ENCODE measurements around the gene RALGPS2. TPM values are rescaled to one million over a fixed set of nuclear protein-coding genes. Genes with fewer than 3 reads are reported as not detected.

The RALGPS2 gene
- total and polyA plus RNA-seq, 2 donors from 2014 or later = 3.6 to 32.8 TPM

DNA sequence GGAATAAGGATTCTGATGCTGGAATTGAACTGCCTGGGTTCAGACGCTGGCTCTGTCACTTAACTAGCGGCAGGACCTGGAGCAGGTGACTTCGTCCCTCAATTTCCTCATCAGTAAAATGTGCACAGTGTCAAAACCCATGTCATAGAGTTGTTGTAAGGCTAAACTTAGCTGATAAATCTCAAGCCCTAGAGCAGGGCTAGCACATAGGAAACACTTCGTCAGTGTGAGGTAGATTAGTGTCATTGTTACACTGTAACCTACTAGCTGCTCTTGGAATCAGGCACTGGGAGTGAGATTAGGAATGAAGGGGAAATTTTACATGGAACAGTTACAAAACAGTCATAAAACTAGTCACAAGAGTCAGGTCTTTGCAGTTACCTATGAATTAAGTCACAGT lies 202.0 kb downstream of the RALGPS2 start:
- H3K27ac ChIP-seq (ENCODE audit: low read depth in 2 of 2, low read length in 2 of 2) = no peak overlapping the region
- peaks cover 0 to 7% (median 0%) of the 10 kb centered on the region in 3 donors for H3K9me3 ChIP-seq (ENCODE audit: control insufficient read depth in 2 of 3, insufficient read depth in 1 of 3, low read length in 3 of 3)
- no peaks in the 10 kb centered on the region for H3K36me3 ChIP-seq (ENCODE audit: control insufficient read depth in 2 of 3, insufficient read depth in 3 of 3, low read length in 3 of 3)
- intact Hi-C loops (cut with DNase I) = no loop called here
- no peak overlapping the region for H3K9ac ChIP-seq (ENCODE audit: low read length in 3 of 3)
- no peak overlapping the region for H3K4me3 ChIP-seq (ENCODE audit: low read length in 3 of 3)
- DNase-seq (no peak), FAIRE-seq (no peak)
- H3K4me1 ChIP-seq (ENCODE audit: control insufficient read depth in 2 of 3, insufficient read depth in 2 of 3, low read depth in 1 of 3, low read length in 3 of 3) = no peaks in the 10 kb centered on the region
- no peaks in the 10 kb centered on the region for H3K27me3 ChIP-seq (ENCODE audit: control insufficient read depth, insufficient read depth, low read length)
- TF ChIP-seq, protein P1, sequence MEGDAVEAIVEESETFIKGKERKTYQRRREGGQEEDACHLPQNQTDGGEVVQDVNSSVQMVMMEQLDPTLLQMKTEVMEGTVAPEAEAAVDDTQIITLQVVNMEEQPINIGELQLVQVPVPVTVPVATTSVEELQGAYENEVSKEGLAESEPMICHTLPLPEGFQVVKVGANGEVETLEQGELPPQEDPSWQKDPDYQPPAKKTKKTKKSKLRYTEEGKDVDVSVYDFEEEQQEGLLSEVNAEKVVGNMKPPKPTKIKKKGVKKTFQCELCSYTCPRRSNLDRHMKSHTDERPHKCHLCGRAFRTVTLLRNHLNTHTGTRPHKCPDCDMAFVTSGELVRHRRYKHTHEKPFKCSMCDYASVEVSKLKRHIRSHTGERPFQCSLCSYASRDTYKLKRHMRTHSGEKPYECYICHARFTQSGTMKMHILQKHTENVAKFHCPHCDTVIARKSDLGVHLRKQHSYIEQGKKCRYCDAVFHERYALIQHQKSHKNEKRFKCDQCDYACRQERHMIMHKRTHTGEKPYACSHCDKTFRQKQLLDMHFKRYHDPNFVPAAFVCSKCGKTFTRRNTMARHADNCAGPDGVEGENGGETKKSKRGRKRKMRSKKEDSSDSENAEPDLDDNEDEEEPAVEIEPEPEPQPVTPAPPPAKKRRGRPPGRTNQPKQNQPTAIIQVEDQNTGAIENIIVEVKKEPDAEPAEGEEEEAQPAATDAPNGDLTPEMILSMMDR (IDR thresholded peaks at IDR 0.05; ENCODE audit: borderline replicate concordance, extremely low read depth, insufficient read depth) = no peak

DNA sequence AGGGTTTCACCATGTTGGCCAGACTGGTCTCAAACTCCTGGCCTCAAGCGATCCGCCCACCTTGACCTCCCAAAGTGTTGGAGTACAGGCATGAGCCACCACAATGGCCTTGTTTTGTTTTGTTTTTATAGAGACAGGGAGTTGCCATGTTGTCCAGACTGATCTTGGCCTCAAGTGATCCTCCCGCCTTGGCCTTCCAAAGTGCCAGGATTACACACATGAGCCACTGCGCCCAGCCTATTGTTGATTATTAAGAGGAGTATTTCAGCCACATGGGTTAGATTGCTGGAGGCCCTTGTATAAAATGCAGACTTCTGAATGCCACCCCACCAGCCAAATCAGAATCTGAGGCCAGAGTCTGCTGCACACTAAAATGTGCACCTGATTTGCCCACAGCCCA lies 203.0 kb downstream of the RALGPS2 start:
- no peak overlapping the region for H3K4me3 ChIP-seq (ENCODE audit: low read length in 3 of 3)
- no peaks in the 10 kb centered on the region for H3K36me3 ChIP-seq (ENCODE audit: control insufficient read depth in 2 of 3, insufficient read depth in 3 of 3, low read length in 3 of 3)
- no peak for FAIRE-seq
- TF ChIP-seq, protein P1 (IDR thresholded peaks at IDR 0.05; ENCODE audit: borderline replicate concordance, extremely low read depth, insufficient read depth) = no peak
- intact Hi-C loops (cut with DNase I) = no loop called here
- H3K9ac ChIP-seq (ENCODE audit: low read length in 3 of 3) = no peak overlapping the region
- peaks cover 0 to 3% (median 0%) of the 10 kb centered on the region in 3 donors for H3K4me1 ChIP-seq (ENCODE audit: control insufficient read depth in 2 of 3, insufficient read depth in 2 of 3, low read depth in 1 of 3, low read length in 3 of 3)
- H3K9me3 ChIP-seq (ENCODE audit: control insufficient read depth in 2 of 3, insufficient read depth in 1 of 3, low read length in 3 of 3) = peaks cover 0 to 7% (median 0%) of the 10 kb centered on the region in 3 donors
- no peak overlapping the region for H3K27ac ChIP-seq (ENCODE audit: low read depth in 2 of 2, low read length in 2 of 2)
- DNase-seq = no peak
- no peaks in the 10 kb centered on the region for H3K27me3 ChIP-seq (ENCODE audit: control insufficient read depth, insufficient read depth, low read length)

DNA sequence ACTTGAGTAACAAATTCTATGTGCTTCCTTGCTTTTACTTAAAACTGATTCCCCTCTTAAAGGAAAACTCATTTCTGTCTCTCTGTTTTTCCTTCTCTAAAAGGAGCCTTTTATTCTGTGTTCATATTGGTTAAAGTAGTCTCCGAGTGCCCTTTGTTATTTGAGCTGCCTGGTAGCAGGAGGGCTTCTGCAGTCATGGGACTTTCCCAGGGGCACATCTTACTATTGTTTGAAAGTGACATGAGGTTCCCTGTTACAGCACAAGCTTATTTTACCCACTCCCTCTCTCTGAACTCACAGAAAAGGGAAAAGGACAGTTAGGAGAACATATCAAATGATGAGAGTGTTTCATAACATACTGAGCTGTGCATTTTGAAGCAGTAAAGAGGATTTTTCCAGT lies 203.9 kb downstream of the RALGPS2 start:
- Histone ChIP-seq H3K9me3 (ENCODE audit: control insufficient read depth in 2 of 3, insufficient read depth in 1 of 3, low read length in 3 of 3) (peaks cover 0 to 7% (median 0%) of the 10 kb centered on the region in 3 donors), H3K27ac (ENCODE audit: low read depth in 2 of 2, low read length in 2 of 2) (no peak overlapping the region), H3K36me3 (ENCODE audit: control insufficient read depth in 2 of 3, insufficient read depth in 3 of 3, low read length in 3 of 3) (no peaks in the 10 kb centered on the region), H3K4me1 (ENCODE audit: control insufficient read depth in 2 of 3, insufficient read depth in 2 of 3, low read depth in 1 of 3, low read length in 3 of 3) (peaks cover 0 to 9% (median 0%) of the 10 kb centered on the region in 3 donors), H3K27me3 (ENCODE audit: control insufficient read depth, insufficient read depth, low read length) (no peaks in the 10 kb centered on the region), H3K4me3 (ENCODE audit: low read length in 3 of 3) (no peak overlapping the region), H3K9ac (ENCODE audit: low read length in 3 of 3) (no peak overlapping the region)
- no peak for DNase-seq
- TF ChIP-seq, protein P1 (IDR thresholded peaks at IDR 0.05; ENCODE audit: borderline replicate concordance, extremely low read depth, insufficient read depth) = no peak
- intact Hi-C loops (cut with DNase I) = no loop called here
- FAIRE-seq = no peak
